GM21723 (cell line): ENCODE measurements around the gene IWS1.
"Not testable (repeated sequence)": the region's sequence is repeated elsewhere in the genome, so short reads cannot be mapped to it uniquely, and the experiment has no call there.

ENCODE experiments used
- ATAC-seq: cut with Tn5 transposase; IDR thresholded peaks from one replicate; pipeline ENCODE4 v1.9.1; 2021; ENCODE audit warnings: mild to moderate bottlenecking, moderate library complexity; ENCODE audit not compliant: unreplicated experiment

Gene IWS1

DNA sequence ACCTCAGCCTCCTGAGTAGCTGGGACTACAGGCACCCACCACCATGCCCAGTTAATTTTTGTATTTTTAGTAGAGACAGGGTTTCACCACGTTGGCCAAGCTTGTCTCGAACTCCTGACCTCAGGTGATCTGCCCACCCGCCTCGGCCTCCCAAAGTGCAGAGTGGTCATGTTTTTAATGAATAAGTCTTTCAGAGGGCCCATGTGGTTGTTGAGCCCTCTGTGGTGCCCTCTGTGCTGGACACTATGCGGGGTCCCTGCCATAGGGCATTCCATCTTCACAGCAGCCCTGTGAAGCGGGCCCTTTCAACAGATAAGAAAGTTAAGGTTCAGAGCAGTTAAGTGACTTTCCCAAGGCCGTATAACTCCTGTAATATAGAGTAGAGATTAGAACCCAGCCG is 35.1 kb upstream of the IWS1 start:
- no peak for ATAC-seq

DNA sequence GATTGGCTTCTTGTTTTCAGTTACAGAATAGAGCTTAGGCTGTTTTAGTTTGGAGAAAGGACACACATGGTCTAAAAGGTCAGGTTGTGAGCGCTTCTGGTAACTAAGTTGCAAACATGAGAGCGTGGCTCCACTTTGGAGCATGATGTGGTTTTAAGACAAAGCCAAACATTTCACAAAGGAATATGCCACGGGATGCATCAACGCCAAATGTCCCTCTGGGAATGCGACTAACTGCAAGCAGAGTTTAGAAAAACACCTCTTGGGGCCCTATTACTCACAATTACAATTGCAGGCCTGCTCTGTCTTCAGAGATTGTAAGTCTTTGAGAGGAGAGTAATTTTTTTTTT is 34.6 kb upstream of the IWS1 start:
- ATAC-seq = no peak

DNA sequence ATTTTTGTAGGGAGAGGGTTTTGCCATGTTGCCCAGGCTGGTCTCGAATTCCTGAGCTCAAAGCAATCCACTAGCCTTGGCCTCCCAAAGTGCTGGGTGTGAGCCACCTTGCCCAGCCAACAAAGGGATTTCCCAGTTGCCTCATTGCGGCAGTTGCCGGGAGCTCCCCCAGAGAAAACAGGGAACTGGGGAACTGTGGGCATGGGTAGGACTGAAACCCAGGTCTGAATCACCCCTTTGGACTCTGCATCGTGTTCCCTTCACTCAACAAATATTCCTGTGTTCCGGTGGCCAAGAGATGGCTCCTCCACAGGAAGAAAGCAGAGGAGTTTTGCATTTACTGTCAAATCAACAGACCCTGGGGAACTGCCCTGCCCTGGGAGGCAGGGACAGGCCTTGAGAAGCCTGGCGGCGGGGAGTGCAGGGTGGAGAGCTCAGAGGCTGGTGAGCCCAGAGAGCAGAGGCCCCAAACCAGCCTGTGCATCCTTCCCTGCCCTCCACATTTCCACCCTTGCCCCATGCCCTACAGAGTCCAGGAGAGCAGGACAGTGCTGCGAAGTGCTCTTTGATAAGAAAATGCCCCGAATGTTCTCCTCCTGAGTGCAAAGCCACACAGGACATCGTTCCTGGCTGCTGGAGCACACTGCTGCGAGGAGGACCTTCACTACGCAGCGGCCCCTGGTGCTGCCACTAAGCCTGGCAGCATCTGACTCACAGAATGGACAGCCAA is 34.1 kb upstream of the IWS1 start:
- ATAC-seq = no peak

DNA sequence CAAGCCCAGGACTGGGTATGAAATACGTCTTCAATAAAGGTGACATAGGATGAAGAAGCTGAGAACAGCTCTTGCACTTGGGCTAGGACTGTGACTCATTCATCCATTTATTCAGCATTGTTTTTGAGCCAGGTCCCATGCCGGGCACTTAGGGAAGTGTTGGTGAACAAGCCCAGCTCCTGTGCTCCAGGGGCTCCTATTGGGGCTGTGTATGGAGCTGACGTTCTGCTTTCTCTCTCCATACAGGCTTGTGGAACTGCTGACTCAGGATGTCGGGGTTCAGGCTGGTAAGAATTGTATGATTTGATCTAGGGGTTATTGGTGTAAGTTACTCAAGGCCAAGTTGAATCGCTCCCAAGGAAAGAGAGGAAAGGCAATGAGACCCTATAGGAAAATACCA is 33.2 kb upstream of the IWS1 start:
- no peak for ATAC-seq

DNA sequence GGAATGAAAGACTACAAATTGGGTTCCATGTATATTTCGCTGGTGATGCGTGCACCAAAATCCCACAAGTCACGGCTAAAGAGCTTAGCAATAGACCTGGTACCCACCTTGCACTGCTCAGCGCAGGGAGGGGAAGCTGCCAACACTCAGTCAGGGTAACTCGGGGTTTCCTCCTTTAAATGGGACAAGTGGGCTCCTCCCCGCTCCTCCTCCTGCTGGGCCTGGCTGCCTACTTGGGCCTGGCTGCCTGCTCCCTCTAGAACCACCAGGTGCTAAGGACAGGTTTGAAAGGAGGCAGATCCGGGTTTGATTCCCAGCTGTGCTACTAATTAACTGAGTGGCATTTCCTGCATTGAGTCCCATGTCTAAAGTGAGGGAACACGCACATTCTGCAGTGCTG is 32.6 kb upstream of the IWS1 start:
- no peak for ATAC-seq

DNA sequence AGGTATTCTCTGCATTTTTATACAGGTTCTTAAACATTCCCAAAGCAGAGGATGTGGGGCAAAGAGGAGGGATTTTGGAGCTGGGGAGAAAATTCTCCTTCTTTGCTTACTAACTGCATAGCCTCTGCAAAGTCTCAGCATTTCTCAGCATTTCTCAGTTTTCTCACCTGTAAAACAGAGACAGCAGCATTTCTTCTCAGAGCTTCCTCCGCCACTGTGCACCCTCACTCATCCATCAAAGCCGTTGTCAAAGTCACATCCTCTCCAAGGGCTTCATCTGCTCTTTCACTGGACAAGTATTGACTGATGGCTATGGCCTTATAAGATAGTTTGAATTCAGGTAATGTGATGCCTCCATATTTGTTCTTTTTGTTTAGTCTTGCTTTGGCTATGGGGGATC is 26.6 kb upstream of the IWS1 start:
- ATAC-seq = no peak

DNA sequence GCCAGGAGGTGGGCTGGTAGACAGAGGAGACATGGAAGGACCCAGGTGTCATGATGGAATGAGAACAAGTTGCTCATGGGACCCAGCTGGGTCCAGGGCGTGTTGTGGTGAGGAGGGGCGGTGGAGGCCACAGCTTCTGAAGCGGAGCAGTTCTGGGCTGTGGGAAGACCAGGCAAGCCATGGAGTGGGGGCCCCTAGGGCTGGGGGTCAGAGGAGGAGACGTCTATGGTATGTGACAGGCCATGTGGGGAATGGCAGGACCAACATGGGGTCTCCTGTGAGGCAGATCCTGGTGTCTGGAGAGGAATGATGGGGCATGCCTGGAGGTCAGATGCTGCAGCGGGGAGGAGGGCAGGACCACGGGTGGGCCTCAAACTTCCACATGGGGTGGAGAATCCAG is 26.0 kb upstream of the IWS1 start:
- ATAC-seq = no peak

DNA sequence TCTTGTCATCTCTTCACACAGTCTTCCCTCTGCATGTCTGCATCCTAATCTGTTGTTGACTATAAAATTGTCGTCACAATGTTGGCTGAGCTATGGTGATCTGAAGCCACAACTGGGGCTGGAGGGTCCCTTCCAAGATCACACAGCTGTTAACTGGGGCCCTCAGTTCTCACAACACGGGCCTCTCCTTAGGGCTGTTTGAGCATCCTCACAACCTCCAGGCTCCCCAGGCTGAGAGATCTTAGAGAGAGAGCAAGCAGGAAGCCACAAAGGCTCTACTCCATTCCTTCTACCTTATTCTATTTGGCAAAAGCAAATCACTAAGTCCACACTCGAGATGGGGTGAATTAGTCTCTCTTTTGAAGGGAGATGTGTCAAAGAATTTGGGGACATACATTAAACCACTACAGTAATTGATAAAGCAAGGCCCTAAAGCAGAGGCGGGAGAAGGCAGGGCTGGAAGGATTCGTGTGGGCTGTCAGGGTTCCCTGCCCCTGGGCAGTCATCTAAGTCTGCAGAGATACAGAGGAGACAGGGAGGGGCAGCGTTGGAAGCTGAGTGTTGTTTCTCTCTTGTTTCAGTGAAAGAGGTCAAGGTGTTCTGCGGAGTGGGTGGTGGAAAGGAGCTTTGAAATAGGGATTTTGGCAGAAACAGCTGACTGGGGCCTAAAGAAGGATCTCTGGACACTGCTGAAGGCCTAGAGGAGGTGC is 25.1 kb upstream of the IWS1 start:
- ATAC-seq = no peak

DNA sequence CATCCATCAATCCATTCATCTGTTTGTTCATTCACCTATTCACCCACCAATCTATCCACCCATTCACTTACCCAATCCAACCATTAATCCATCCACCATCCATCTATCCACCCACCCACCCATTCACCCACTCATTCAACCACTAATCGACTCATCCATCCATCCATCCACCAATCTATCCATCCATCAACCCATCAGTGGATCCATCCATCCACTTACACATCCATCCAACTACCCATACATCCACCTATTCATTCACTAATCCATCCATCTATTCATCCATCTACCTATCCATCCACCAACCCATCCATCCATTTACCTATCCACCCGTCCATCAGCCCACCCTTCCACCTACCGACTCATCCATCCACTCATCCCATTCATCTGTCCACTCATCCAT is 20.5 kb upstream of the IWS1 start:
- ATAC-seq = no peak

DNA sequence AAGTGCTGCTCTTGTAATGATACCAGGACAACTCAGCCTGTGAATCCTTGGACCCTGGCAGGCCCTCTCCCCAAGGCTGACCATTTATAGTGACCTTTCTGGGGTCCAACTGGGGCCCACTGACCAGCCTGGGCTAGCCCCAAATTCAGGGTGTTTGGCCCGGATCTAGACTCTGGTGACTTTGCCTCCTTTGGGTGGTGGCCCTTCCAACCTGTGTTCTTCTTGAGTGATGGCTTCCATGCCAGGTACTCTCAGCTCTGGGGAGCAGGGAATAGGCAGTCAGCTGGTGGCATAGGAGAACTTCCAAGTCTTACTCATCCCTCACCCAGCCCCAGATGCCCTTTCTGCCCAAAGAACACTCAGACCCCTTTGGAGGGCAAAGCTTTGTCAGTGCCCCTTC is 19.5 kb upstream of the IWS1 start:
- ATAC-seq = no peak

DNA sequence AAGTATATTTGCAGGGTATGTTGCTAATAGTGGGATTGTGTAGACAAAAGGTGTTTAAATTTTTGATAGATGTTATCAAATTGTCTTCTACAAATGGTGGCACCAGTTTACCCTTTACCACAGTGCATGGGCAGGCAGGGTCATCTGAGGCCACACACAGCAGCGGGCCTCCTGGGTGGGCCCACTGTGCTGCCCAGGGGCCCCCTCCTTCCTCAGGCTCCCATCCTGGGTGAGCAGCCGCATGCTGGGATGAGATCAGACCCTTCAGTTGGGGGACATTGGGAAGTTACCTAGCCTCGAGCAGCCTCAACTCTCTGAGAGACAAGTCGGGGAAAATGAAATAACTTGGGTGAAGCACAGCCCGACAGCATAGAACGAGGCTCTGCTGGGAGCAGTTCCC is 18.9 kb upstream of the IWS1 start:
- ATAC-seq = no peak

DNA sequence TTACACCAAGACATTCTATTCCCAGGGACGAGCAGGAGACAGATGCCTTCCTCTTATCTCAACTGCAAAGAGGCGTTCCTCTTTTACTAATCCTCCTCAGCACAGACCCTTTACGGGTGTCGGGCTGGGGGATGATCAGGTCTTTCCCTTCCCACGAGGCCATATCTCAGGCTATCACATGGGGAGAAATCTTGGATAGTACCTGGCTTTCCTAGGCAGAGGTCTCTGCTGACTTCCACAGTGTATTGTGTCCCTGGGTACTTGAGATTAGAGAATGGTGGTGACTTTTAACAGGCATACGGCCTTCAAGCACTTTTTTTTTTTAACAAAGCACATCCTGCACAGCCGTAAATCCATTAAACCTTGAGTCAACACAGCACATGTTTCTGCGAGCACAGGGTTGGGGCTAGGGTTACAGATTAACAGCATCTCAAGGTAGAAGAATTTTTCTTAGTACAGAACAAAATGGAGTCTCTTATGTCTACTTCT is 16.8 kb upstream of the IWS1 start:
- ATAC-seq = not testable (repeated sequence)

DNA sequence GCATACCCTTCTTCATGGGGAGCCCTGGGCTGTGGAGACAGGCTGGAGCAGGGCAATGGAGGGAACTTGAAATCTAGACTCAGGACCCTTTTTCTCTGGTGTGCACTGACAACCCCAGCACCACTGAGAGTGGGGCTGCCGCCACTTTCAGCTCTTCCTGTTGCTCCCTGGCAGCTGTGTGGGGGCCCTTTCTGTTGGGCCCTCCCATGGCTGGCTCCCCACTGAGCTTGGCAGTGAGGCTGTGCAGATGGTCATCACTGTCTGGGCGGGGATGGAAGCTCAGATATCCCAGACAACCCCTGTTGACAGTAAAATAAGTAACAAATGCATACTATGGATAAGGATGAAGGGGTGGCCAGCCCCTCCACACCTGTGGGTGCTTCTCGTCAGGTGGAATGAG is 15.9 kb upstream of the IWS1 start:
- ATAC-seq = no peak

DNA sequence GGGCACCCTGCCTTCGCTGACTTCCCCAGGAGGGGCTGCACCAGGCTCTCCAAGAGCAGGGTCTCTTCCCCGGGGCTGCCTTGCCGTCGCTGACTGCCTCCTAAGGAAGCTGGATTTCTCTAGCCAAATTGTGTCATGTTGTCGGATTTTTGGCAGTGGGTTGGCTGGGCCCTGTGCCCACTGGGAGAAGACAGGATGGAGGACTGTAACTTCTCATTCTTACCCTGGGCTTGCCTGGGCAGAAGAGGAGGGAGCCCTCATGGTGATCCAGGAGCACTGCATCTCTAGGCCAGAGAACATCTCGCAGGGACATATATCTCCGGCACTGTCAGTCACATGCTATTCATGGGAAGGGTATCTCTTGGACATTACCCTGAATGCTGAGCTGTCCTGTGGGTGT is 15.5 kb upstream of the IWS1 start:
- no peak for ATAC-seq

DNA sequence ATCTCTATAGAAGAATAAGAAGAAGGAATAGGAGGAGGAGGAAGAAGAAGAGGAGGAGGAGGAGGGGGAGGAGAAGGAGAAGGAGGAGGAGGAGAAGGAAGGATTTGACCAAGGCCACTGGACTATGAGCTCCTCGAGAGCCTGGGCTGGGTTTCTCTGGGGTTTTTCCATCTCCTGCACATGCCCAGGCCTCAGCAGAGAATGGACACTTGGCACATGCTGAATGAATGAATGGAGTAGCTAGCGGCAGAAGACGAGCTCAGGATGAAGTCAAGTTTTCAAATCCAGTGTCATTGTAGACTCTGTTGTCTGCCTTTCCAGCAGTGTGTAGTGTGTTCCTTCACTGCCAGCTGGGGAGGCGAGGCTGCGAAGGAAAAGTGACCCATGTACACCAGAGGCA is 11.4 kb upstream of the IWS1 start:
- no peak for ATAC-seq

DNA sequence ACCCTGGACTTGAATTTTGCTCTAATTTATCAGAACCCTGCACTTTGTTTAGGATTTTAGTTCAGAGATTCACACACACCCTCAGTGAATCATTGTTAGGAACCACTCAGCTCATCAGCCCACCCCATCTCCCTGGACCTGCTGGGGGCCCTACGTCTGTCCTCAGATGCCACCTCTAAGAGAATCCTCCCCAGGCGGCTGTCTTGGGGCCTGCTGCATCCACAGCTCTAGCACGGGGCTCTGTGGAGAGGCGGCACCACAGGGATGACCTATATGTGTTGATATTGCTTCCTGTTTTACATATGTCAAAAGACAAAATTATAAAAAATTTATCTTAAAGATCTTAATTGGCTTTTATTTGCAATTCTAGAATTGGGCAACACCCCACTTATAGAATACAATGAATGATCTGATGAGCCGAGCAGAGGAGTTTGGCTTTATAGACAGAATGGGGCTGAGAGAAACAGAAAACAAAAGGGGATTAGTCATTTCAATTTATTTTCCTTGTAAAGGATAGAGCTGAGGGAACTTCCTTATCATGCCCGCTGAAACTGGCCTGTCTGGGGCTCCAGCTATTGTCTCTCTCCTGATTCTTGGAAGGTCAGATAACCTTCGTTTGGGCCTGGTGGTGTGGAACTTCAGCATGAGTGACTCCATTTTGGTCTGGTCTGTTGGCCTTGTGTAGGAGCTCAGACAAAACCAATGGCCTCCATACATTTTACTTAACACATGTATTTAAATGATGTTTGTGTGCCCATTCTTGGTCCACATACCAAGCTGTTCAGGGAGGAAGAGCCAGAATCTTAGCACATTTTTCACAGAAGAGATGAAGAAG is 10.6 kb upstream of the IWS1 start:
- no peak for ATAC-seq

DNA sequence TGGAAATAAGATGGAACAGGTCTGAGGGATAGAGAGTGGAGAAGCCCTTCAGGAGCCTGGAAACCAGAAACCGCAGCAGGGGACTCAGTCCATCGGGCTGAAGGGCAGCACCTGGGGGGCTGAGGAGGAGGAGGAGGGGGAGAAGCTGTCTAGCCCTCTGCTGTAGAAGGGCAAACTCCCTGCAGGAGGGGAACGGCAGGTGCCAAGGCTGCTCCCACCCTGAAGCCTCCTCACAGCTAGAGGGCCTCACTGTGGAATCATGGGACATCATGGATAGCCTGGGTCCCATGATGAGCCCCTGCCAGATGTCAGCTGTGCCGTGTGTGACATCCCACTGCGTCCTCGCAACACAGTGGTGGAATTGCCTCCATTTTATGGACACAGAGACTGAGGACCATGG is 9.6 kb upstream of the IWS1 start:
- ATAC-seq = no peak

DNA sequence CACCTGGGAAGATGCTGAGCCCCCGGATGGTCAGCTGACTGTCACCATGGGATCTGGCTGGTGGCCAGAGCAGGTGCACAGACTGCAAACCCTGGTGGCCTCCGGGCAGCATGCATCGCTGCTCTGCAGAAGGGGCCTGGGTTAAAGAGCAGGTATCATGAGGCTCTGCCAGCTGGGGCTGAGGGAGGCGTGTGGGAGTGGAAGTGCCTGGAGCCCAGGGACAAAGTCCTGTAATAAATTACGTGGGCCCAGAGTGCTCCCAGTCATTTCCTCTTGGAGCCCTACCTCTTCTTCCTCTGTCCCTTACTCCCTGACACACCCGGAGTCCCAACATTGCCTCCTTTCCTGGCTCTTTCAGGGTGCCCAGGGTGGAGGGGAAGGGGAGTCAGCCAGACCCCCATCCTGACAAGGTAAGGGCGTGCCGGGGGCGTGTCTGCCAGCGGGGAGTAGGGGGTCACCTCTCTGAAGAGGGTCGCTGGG is 9.2 kb upstream of the IWS1 start, which contains the start of gene MYO7B:
Gene MYO7B (plus strand): TSS at position 262 of the 480 bp plus-strand sequence. CDS start 24,040 bp downstream, outside the sequence.
- no peak for ATAC-seq

DNA sequence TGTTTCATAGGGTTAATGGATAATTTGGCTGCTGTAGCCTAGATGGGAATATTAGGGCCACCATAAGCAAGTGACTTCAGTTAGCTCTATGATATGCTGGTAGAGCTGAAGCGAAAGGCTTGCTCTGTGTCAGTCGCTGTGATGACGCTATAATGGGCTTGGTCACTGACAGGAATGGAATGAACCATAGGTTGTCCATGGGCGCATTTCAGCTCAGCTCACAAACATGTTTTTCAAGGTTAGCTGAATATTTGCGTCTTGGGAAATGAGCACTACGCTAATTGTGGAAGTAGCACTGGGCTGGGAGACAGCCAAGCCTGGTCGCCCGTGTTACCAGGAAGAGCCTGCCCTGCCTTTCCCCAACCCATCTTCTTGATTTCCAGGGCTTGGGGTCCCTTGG is 6.0 kb upstream of the IWS1 start:
- no peak for ATAC-seq

DNA sequence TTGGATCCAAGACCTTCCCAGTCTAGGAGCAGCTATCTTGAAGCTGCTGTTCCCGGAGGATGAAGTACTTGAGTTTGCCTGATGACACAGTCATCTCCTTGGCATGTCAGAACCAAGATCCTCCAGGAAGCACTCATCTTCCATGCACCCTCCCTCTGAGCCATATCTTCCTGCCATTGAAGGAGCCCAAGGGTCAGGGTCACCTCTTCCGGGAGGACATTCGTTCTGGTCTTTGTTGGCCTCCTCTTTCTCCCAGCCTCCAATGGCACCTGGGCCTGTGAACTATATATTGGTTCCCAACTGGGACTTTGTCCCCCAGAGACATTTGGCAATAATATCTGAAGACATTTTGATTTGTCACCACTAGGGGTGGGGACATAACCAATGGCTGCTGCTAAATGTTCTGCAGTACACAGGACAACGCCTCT is 4.9 kb upstream of the IWS1 start:
- ATAC-seq = no peak
